IMR-90 (cell line): ENCODE results near the gene IL22RA1. TPM values are rescaled to one million over a fixed set of nuclear protein-coding genes. Genes with fewer than 3 reads are reported as not detected.

Experiments used
- ATAC-seq: fragments of 200-7000 bp; cut with Tn5 transposase; 2 replicates; pipeline ENCODE4 v1.9.1; 2020; ENCODE audit warnings: low read depth, mild to moderate bottlenecking, moderate library complexity
- BruUV-seq: library from RNA; stranded (reverse); fragments of 400-500 nt; replicated peaks from 2 replicates; lab custom pipeline; 2021; lab: Mats Ljungman, UMichigan
- CTCF ChIA-PET: fragments of 300-600 bp; formaldehyde crosslinking; extraction: SDS; loops from one replicate; lab custom pipeline; 2021; ENCODE audit warnings: antibody characterized with exemption; lab: Yijun Ruan, JAX
- POLR2A ChIA-PET: fragments of 300-600 bp; sonication (Branson Sonifier 250); formaldehyde crosslinking; loops from one replicate; lab custom pipeline; 2022; ENCODE audit warnings: antibody characterized with exemption; ENCODE audit not compliant: unreplicated experiment; lab: Charles Lee
- DNase-seq: peaks from one replicate; pipeline ENCODE4 v3.0.0; 2013
- H2AFZ ChIP-seq: replicated peaks from 2 replicates; pipeline ENCODE3; 2013; ENCODE audit warnings: low read length, mild to moderate bottlenecking; ENCODE audit not compliant: poor library complexity
- H2AK5ac ChIP-seq: 2 replicates; pipeline ENCODE4 v1.6.1; 2013; ENCODE audit warnings: low read depth, low read length, inconsistent platforms
- H2AK9ac ChIP-seq: replicated peaks from 2 replicates; pipeline ENCODE3; 2013; ENCODE audit warnings: mild to moderate bottlenecking, low read depth, low read length, moderate library complexity; ENCODE audit not compliant: poor library complexity
- H2BK120ac ChIP-seq: 2 replicates; pipeline ENCODE4 v1.6.1; 2013; ENCODE audit warnings: low read depth, low read length, inconsistent platforms
- H2BK15ac ChIP-seq: 3 replicates; pipeline ENCODE4 v1.6.1; 2013; ENCODE audit warnings: low read depth, low read length, inconsistent platforms
- H2BK20ac ChIP-seq: 2 replicates; pipeline ENCODE4 v1.6.1; 2013; ENCODE audit warnings: low read depth, mild to moderate bottlenecking, inconsistent platforms, low read length, moderate library complexity
- H2BK5ac ChIP-seq: 2 replicates; pipeline ENCODE4 v1.6.1; 2013; ENCODE audit warnings: mild to moderate bottlenecking, low read depth, low read length, inconsistent platforms; ENCODE audit not compliant: poor library complexity, severe bottlenecking
- H3K14ac ChIP-seq: replicated peaks from 2 replicates; pipeline ENCODE4 v1.6.1; 2013; ENCODE audit warnings: low read depth, low read length, inconsistent platforms
- H3K18ac ChIP-seq: 2 replicates; pipeline ENCODE4 v1.6.1; 2013; ENCODE audit warnings: low read depth, low read length, control low read depth
- H3K23ac ChIP-seq: 2 replicates; pipeline ENCODE4 v1.6.1; 2013; ENCODE audit warnings: low read depth, low read length, inconsistent platforms
- H3K27ac ChIP-seq: 2 replicates; pipeline ENCODE4 v1.5.1; 2013; ENCODE audit warnings: mild to moderate bottlenecking, control low read depth, low read length; ENCODE audit not compliant: insufficient read depth
- H3K27me3 ChIP-seq: 2 replicates; pipeline ENCODE4 v1.6.1; 2013; ENCODE audit warnings: low read length; ENCODE audit not compliant: control insufficient read depth, insufficient read depth
- H3K36me3 ChIP-seq: 2 replicates; pipeline ENCODE4 v1.6.1; 2013; ENCODE audit warnings: low read length, mixed read lengths; ENCODE audit not compliant: control insufficient read depth, insufficient read depth
- H3K4ac ChIP-seq: 2 replicates; pipeline ENCODE4 v1.6.1; 2013; ENCODE audit warnings: low read depth, low read length, inconsistent platforms
- H3K4me1 ChIP-seq: 2 replicates; pipeline ENCODE4 v1.6.1; 2013; ENCODE audit warnings: low read length, mixed read lengths; ENCODE audit not compliant: control insufficient read depth, insufficient read depth
- H3K4me2 ChIP-seq: 2 replicates; pipeline ENCODE4 v1.6.1; 2013; ENCODE audit warnings: low read depth, mild to moderate bottlenecking, control low read depth, low read length, moderate library complexity
- H3K4me3 ChIP-seq: 2 replicates; pipeline ENCODE4 v1.5.1; 2013; ENCODE audit warnings: low read depth, mild to moderate bottlenecking, control low read depth, low read length, moderate library complexity; ENCODE audit not compliant: insufficient read depth
- H3K56ac ChIP-seq: 2 replicates; pipeline ENCODE4 v1.6.1; 2013; ENCODE audit warnings: low read length, inconsistent platforms; ENCODE audit not compliant: insufficient read depth; ENCODE audit errors: extremely low read depth
- H3K79me1 ChIP-seq, 2 experiments: 2 replicates each; pipeline ENCODE4 v1.6.1; 2013; ENCODE audit warnings: low read length in 2 of 2, inconsistent platforms in 1 of 2, low read depth in 1 of 2
- H3K9ac ChIP-seq: 2 replicates; pipeline ENCODE4 v1.6.1; 2013; ENCODE audit warnings: low read depth, low read length, control low read depth
- H3K9me1 ChIP-seq: 2 replicates; pipeline ENCODE4 v1.6.1; 2013; ENCODE audit warnings: low read length, inconsistent platforms; ENCODE audit not compliant: insufficient read depth
- H3K9me3 ChIP-seq: 2 replicates; pipeline ENCODE4 v1.6.1; 2013; ENCODE audit warnings: low read length; ENCODE audit not compliant: control insufficient read depth, insufficient read depth
- H4K20me1 ChIP-seq: 2 replicates; pipeline ENCODE4 v1.6.1; 2013; ENCODE audit warnings: low read length, inconsistent platforms; ENCODE audit not compliant: insufficient read depth
- H4K5ac ChIP-seq: 2 replicates; pipeline ENCODE4 v1.6.1; 2013; ENCODE audit warnings: mild to moderate bottlenecking, low read depth, low read length, control low read depth
- H4K8ac ChIP-seq, 2 experiments: 2 replicates each; pipeline ENCODE4 v1.6.1; 2013; ENCODE audit warnings: low read depth in 2 of 2, low read length in 2 of 2, control low read depth in 1 of 2, inconsistent platforms in 1 of 2
- H4K91ac ChIP-seq: 2 replicates; pipeline ENCODE4 v1.6.1; 2013; ENCODE audit warnings: low read depth, low read length, inconsistent platforms; ENCODE audit not compliant: insufficient read depth
- FOS ChIP-seq: fragments of 150-350 bp; IDR thresholded peaks from 2 replicates; pipeline ENCODE4 v1.6.1; 2016; ENCODE audit warnings: low read depth, low read length
- MAZ ChIP-seq: IDR thresholded peaks from 2 replicates; pipeline ENCODE4 v1.6.1; 2012; ENCODE audit warnings: low read depth, mild to moderate bottlenecking, low read length, improper control_type of control experiment, moderate library complexity, borderline replicate concordance
- MXI1 ChIP-seq: IDR thresholded peaks from 2 replicates; pipeline ENCODE4 v1.6.1; 2012; ENCODE audit warnings: low read depth, mild to moderate bottlenecking, low read length, moderate library complexity, borderline replicate concordance
- WGBS, 2 experiments: methylation state at CpG; one replicate each; pipeline versions ENCODE4 v1.1.5 to v1.1.7; 2013; ENCODE audit warnings: missing lambda C conversion rate in 2 of 2; ENCODE audit not compliant: insufficient read length in 1 of 2; ENCODE audit errors: extremely low coverage in 2 of 2; 5-methylcytosine and 5-hydroxymethylcytosine counted together
- dilution Hi-C: fragments of 300-500 bp; cut with HindIII; formaldehyde crosslinking; loops from one replicate; pipeline ENCODE4 v1.14.3; 2018; ENCODE audit warnings: low sequenced_read_pairs; ENCODE audit not compliant: unreplicated experiment
- in situ Hi-C: fragments of 300-500 bp; cut with MboI; formaldehyde crosslinking; loops from 3 replicates; pipeline ENCODE4 v1.14.3; 2019; ENCODE audit warnings: low sequenced_read_pairs, inconsistent platforms, mixed read lengths
- intact Hi-C: fragments of 100-400 bp; cut with micrococcal nuclease; formaldehyde crosslinking; loops from 2 replicates; pipeline ENCODE4 v1.10.0; 2022
- polyA plus RNA-seq, 3 experiments: library from polyadenylated mRNA; depleted of rRNA; stranded (reverse); fragments of >200 nt; gene quantifications; 2 replicates each; pipeline ENCODE4 v1.2.3, GENCODE V29; 2012; ENCODE audit warnings: low replicate concordance in 1 of 3
- total RNA-seq: library from RNA; depleted of rRNA; stranded (reverse); fragments of >200 nt; gene quantifications from 2 replicates; pipeline ENCODE4 v1.2.3, GENCODE V29; 2012

IL22RA1 gene
- total and polyA plus RNA-seq, 2 of the 4 experiments (the other 2 are of a cell fraction), result not detected

DNA sequence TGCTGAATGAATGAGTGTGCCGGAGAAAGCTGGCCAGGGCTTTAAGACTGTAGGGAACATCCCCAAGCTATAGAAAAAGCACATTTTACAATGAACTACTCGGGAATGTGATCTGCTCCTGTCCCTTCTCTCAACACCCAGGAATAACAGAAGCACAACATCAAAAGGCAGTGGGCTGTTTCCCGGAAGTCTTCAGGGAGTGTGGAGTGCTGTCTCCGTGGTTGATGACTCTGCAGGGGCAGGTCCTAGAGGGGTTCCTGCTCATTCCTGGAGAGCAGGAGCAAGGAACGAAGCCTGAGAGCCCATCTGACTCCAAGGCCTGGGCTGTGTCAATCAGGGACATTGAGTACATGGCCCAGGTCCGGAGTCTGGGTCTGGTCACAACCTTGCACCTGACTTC is 4.9 kb upstream of the IL22RA1 start:
- POLR2A ChIA-PET, result no interaction called here
- DNase-seq, result no peak
- Histone ChIP-seq H2BK20ac (no peak overlapping the region), H2AFZ (no peak overlapping the region), H4K91ac (no peak overlapping the region), H2AK9ac (no peak overlapping the region), H3K4me3 (no peak overlapping the region), H3K9me3 (no peaks in the 10 kb centered on the region), H3K79me1 (no peaks in the 10 kb centered on the region), H3K4me2 (no peak overlapping the region), H3K23ac (no peak overlapping the region), H3K36me3 (no peaks in the 10 kb centered on the region), H4K5ac (no peak overlapping the region), H3K27ac (no peak overlapping the region), H2BK5ac (no peak overlapping the region), H3K56ac (no peak overlapping the region), H3K9ac (no peak overlapping the region), H3K4ac (no peak overlapping the region), H3K18ac (no peak overlapping the region), H3K9me1 (peaks cover 5% of the 10 kb centered on the region; the same call in 1 of the 2 replicates), H3K4me1 (peaks cover 5% of the 10 kb centered on the region), H2BK120ac (no peak overlapping the region), H3K27me3 (peaks cover 59% of the 10 kb centered on the region), H4K20me1 (no peaks in the 10 kb centered on the region), H2BK15ac (no peak overlapping the region), H3K14ac (no peak overlapping the region), H4K8ac (no peak overlapping the region), H2AK5ac (no peak overlapping the region)
- TF ChIP-seq MXI1, result no peak
- no peak for TF ChIP-seq MAZ
- no peak for TF ChIP-seq FOS
- intact Hi-C loops (no loop called here), dilution Hi-C loops (no loop called here), in situ Hi-C loops (no loop called here)
- WGBS, 2 experiments, result 80% methylated on average over 1 of the region's 6 CpGs; no CpG with 5 or more reads in 1 of the 2 experiments
- ATAC-seq, result no peak
- CTCF ChIA-PET, result no interaction called here
- BruUV-seq, result no TSS peak
